HCT116 (cell line): ENCODE measurements around the gene IFNLR1. TPM values are rescaled to one million over a fixed set of nuclear protein-coding genes. Genes with fewer than 3 reads are reported as not detected.

Experiments used
- ATAC-seq: fragments of 200-7000 bp; cut with Tn5 transposase; 2 replicates; pipeline ENCODE4 v1.9.1; 2020; ENCODE audit warnings: mild to moderate bottlenecking, moderate library complexity
- BruUV-seq: library from RNA; stranded (reverse); fragments of 400-500 nt; replicated peaks from 2 replicates; lab custom pipeline; 2021; lab: Mats Ljungman, UMichigan
- CTCF ChIA-PET: fragments of 300-600 bp; sonication (Branson Sonifier 250); formaldehyde crosslinking; loops from one replicate; lab custom pipeline; 2021; ENCODE audit warnings: antibody characterized with exemption; lab: Charles Lee
- POLR2A ChIA-PET: fragments of 300-600, 350-600 bp; sonication (Branson Sonifier 250); formaldehyde crosslinking; loops from one replicate; lab custom pipeline; 2021; ENCODE audit warnings: antibody characterized with exemption; lab: Charles Lee
- RAD21 ChIA-PET, 2 experiments: fragments of 300-600 bp; sonication (Branson Sonifier 250); formaldehyde crosslinking; loops; one replicate each; lab custom pipeline; 2023; ENCODE audit warnings: low total read pairs in 2 of 2; ENCODE audit not compliant: uncharacterized antibody in 2 of 2, unreplicated experiment in 2 of 2, low non-redundant PET in 1 of 2; lab: Charles Lee
- DNase-seq: peaks from one replicate; pipeline ENCODE4 v3.0.0-alpha.2; 2010; ENCODE audit warnings: low read depth, low spot score
- H2AFZ ChIP-seq: fragments of 200-600 bp; shearing (Covaris generic), sonication (generic); 2 replicates; pipeline ENCODE4 v1.6.1; 2017; ENCODE audit warnings: low read depth, mixed run types, mixed read lengths, antibody characterized with exemption, low read length; ENCODE audit not compliant: poor library complexity, severe bottlenecking
- H3K27ac ChIP-seq: 2 replicates; pipeline ENCODE4 v1.5.1; 2012; ENCODE audit warnings: low read depth, low read length
- H3K27me3 ChIP-seq: fragments of 200-600 bp; sonication (generic); 2 replicates; pipeline ENCODE4 v1.6.1; 2016; ENCODE audit warnings: mixed run types, low read length, mixed read lengths; ENCODE audit not compliant: insufficient read depth
- H3K36me3 ChIP-seq, 2 experiments: fragments of 200-500 bp in 1 of 2; fragments of 200-600 bp in 1 of 2; sonication (Bioruptor generic) in 1 of 2; sonication (generic) in 1 of 2; 2 replicates each; pipeline versions ENCODE4 v1.5.1 to v1.6.1; 2014 to 2016; ENCODE audit warnings: low read length in 2 of 2, inconsistent platforms in 1 of 2, mixed read lengths in 1 of 2, mixed run types in 1 of 2; ENCODE audit not compliant: insufficient read depth in 2 of 2, control insufficient read depth in 1 of 2
- H3K4me1 ChIP-seq, 2 experiments: fragments of 200-600 bp in 1 of 2; sonication (generic) in 1 of 2; 2 replicates each; pipeline versions ENCODE4 v1.5.1 to v1.6.1; 2012 to 2017; ENCODE audit warnings: low read length in 2 of 2, inconsistent platforms in 1 of 2, mild to moderate bottlenecking in 1 of 2, mixed read lengths in 1 of 2, mixed run types in 1 of 2, moderate library complexity in 1 of 2; ENCODE audit not compliant: insufficient read depth in 2 of 2, control insufficient read depth in 1 of 2
- H3K4me2 ChIP-seq: fragments of 200-600 bp; sonication (generic); 2 replicates; pipeline ENCODE4 v1.6.1; 2017; ENCODE audit warnings: mixed run types, low read length, mixed read lengths
- H3K4me3 ChIP-seq, 2 experiments: fragments of 200-600 bp in 1 of 2; sonication (generic) in 1 of 2; replicated peaks in 1 of 2; 2 replicates each; pipeline ENCODE4 v1.5.1; 2011 to 2016; ENCODE audit warnings: low read length in 2 of 2, control low read depth in 1 of 2, low read depth in 1 of 2, mild to moderate bottlenecking in 1 of 2, mixed read lengths in 1 of 2, mixed run types in 1 of 2
- H3K79me2 ChIP-seq: fragments of 200-600 bp; sonication (generic); 2 replicates; pipeline ENCODE4 v1.6.1; 2017; ENCODE audit warnings: mild to moderate bottlenecking, mixed run types, low read length, moderate library complexity, mixed read lengths; ENCODE audit not compliant: insufficient read depth
- H3K9ac ChIP-seq: fragments of 200-600 bp; sonication (generic); 2 replicates; pipeline ENCODE4 v1.6.1; 2016; ENCODE audit warnings: low read length, mixed read lengths
- H3K9me2 ChIP-seq: fragments of 200-600 bp; sonication (generic), shearing (Covaris generic); 2 replicates; pipeline ENCODE4 v1.6.1; 2017; ENCODE audit warnings: mixed run types, mild to moderate bottlenecking, moderate library complexity; ENCODE audit not compliant: insufficient read depth
- H3K9me3 ChIP-seq, 2 experiments: fragments of 200-500 bp in 1 of 2; fragments of 200-600 bp in 1 of 2; sonication (Bioruptor generic) in 1 of 2; sonication (generic) in 1 of 2; 2 replicates each; pipeline ENCODE4 v1.6.1; 2014 to 2017; ENCODE audit warnings: low read length in 2 of 2, mixed read lengths in 2 of 2, inconsistent platforms in 1 of 2, low read depth in 1 of 2, mild to moderate bottlenecking in 1 of 2, mixed run types in 1 of 2, moderate library complexity in 1 of 2; ENCODE audit not compliant: control insufficient read depth in 1 of 2, insufficient read depth in 1 of 2
- H4K20me1 ChIP-seq: fragments of 200-600 bp; sonication (generic), shearing (Covaris generic); 2 replicates; pipeline ENCODE4 v1.6.1; 2017; ENCODE audit warnings: mixed run types, mild to moderate bottlenecking, moderate library complexity; ENCODE audit not compliant: insufficient read depth
- ATF3 ChIP-seq: IDR thresholded peaks from 2 replicates; pipeline ENCODE4 v1.6.1; 2012
- CBX3 ChIP-seq: IDR thresholded peaks from 2 replicates; pipeline ENCODE4 v1.6.1; 2012; ENCODE audit warnings: low read depth
- CEBPB ChIP-seq: IDR thresholded peaks from 2 replicates; pipeline ENCODE4 v1.6.1; 2012; ENCODE audit warnings: low read depth
- ELF1 ChIP-seq: IDR thresholded peaks from 2 replicates; pipeline ENCODE4 v1.6.1; 2012; ENCODE audit warnings: low read depth, borderline replicate concordance
- EZH2 ChIP-seq: fragments of 200-600 bp; sonication (generic); IDR thresholded peaks from 2 replicates; pipeline ENCODE4 v1.6.1; 2017; ENCODE audit warnings: antibody characterized with exemption, mixed run types
- EZH2phosphoT487 ChIP-seq: fragments of 200-600 bp; IDR thresholded peaks from 2 replicates; pipeline ENCODE4 v1.6.1; 2018; ENCODE audit warnings: antibody characterized with exemption, borderline replicate concordance
- JUND ChIP-seq: IDR thresholded peaks from 2 replicates; pipeline ENCODE4 v1.6.1; 2012
- RAD21 ChIP-seq: IDR thresholded peaks from 2 replicates; pipeline ENCODE4 v1.6.1; 2012; ENCODE audit warnings: low read depth, mild to moderate bottlenecking
- SIN3A ChIP-seq: IDR thresholded peaks from 2 replicates; pipeline ENCODE4 v1.6.1; 2012; ENCODE audit warnings: low read depth
- SRF ChIP-seq: IDR thresholded peaks from 2 replicates; pipeline ENCODE4 v1.6.1; 2012; ENCODE audit warnings: low read depth
- YY1 ChIP-seq: IDR thresholded peaks from 2 replicates; pipeline ENCODE4 v1.6.1; 2011; ENCODE audit warnings: low read length, low read depth, moderate library complexity, mild to moderate bottlenecking; ENCODE audit not compliant: insufficient replicate concordance; ENCODE audit errors: extremely low read depth
- ZFX ChIP-seq: fragments of 450-650 bp; IDR thresholded peaks from 2 replicates; pipeline ENCODE4 v1.6.1; 2017
- intact Hi-C: fragments of 100-400 bp; cut with micrococcal nuclease; formaldehyde crosslinking; loops from 2 replicates; pipeline ENCODE4 v1.10.0; 2022
- total RNA-seq: library from RNA; stranded (reverse); gene quantifications from one replicate; pipeline ENCODE4 v1.2.1, GENCODE V29; 2021; ENCODE audit not compliant: unreplicated experiment

IFNLR1 gene
- total RNA-seq, 1 experiment from 2014 or later: 7.6 TPM

- TF ChIP-seq EZH2: no peak
Measured at GRCh38 chr1:24139841-24140425, 47.2 kb downstream of the IFNLR1 start (continued).

- POLR2A ChIA-PET: no interaction called here
- Histone ChIP-seq H3K27ac (no peak overlapping the region), H4K20me1 (no peaks in the 10 kb centered on the region), H3K79me2 (no peaks in the 10 kb centered on the region), H3K4me3 (no peak overlapping the region), H3K27me3 (no peaks in the 10 kb centered on the region), H3K4me2 (no peak overlapping the region), H3K9me3 (no peaks in the 10 kb centered on the region; a peak in 1 of 4 replicates), H3K9ac (no peak overlapping the region), H2AFZ (no peak overlapping the region), H3K9me2 (no peaks in the 10 kb centered on the region), H3K36me3 (0 out of 4 replicates have a peak, but pooled peaks cover 0 to 5% of the 10 kb centered on the region in 2 experiments), H3K4me1 (peaks cover 10 to 20% of the 10 kb centered on the region in 2 experiments)
- TF ChIP-seq SIN3A: no peak
- no peak for TF ChIP-seq ATF3
- no peak for TF ChIP-seq RAD21
- no peak for TF ChIP-seq SRF
- no peak for TF ChIP-seq EZH2phosphoT487
- no peak for TF ChIP-seq CBX3
- TF ChIP-seq ZFX: no peak
- TF ChIP-seq JUND: no peak
- no peak for TF ChIP-seq YY1
- TF ChIP-seq ELF1: no peak
- no peak for TF ChIP-seq CEBPB
- no peak for ATAC-seq
- no TSS peak for BruUV-seq
- no peak for DNase-seq
- CTCF ChIA-PET: no interaction called here
- intact Hi-C loops: no loop called here
- RAD21 ChIA-PET: no interaction called here
Measured at GRCh38 chr1:24139222-24139489, 47.9 kb downstream of the IFNLR1 start.
